ENCODE results near the gene DDX18. TPM values are rescaled to one million over a fixed set of nuclear protein-coding genes. Genes with fewer than 3 reads are reported as not detected.

Gene DDX18
- total RNA-seq, 2 experiments from 2014 or later = 75.1 to 79.1 TPM

Other genes starting within 250 kb of the DDX18 start
- 10 to 100 TPM; 37.5 to 38.7 TPM for gene CCDC93, start 199.4 kb downstream of the DDX18 start, total RNA-seq

All from activated naive CD8-positive, alpha-beta T cell treated with anti-CD3 and anti-CD28 coated beads, Interleukin-2, amount 10 ng/mL, durations not matched to agents 7 days and 5 days (primary cell).